Bronchial epithelial cell (primary cell): ENCODE results near the gene NLGN1. TPM values are rescaled to one million over a fixed set of nuclear protein-coding genes. Genes with fewer than 3 reads are reported as not detected.
"Not testable (repeated sequence)": the region's sequence is repeated elsewhere in the genome, so short reads cannot be mapped to it uniquely, and the experiment has no call there.

Source experiments
- DNase-seq: peaks from one replicate; pipeline ENCODE4 v3.0.0-alpha.2; 2010; ENCODE audit warnings: low read depth
- FAIRE-seq: peaks from 2 replicates; lab custom pipeline; 2011; peaks lifted over from hg19 to GRCh38; lab: Jason Lieb, UNC
- H3K27me3 ChIP-seq: 2 replicates; pipeline ENCODE4 v1.5.1; 2011; ENCODE audit warnings: low read length; ENCODE audit not compliant: control insufficient read depth, insufficient read depth
- H3K36me3 ChIP-seq: 2 replicates; pipeline ENCODE4 v1.5.1; 2011; ENCODE audit warnings: low read length; ENCODE audit not compliant: control insufficient read depth, insufficient read depth
- H3K4me3 ChIP-seq: 2 replicates; pipeline ENCODE4 v1.5.1; 2011; ENCODE audit warnings: mild to moderate bottlenecking, low read depth, low read length, control low read depth
- CTCF ChIP-seq: IDR thresholded peaks from 2 replicates; pipeline ENCODE4 v1.5.1; 2011; ENCODE audit warnings: mild to moderate bottlenecking, moderate library complexity, low read length, control low read depth, inconsistent platforms; ENCODE audit not compliant: insufficient read depth, severe bottlenecking
- total RNA-seq: library from RNA; depleted of rRNA; stranded (reverse); fragments of >200 nt; gene quantifications from 2 replicates; pipeline ENCODE4 v1.2.1, GENCODE V29; 2014

The NLGN1 gene
- total RNA-seq, 1 donor from 2014 or later = under 0.01 TPM

DNA sequence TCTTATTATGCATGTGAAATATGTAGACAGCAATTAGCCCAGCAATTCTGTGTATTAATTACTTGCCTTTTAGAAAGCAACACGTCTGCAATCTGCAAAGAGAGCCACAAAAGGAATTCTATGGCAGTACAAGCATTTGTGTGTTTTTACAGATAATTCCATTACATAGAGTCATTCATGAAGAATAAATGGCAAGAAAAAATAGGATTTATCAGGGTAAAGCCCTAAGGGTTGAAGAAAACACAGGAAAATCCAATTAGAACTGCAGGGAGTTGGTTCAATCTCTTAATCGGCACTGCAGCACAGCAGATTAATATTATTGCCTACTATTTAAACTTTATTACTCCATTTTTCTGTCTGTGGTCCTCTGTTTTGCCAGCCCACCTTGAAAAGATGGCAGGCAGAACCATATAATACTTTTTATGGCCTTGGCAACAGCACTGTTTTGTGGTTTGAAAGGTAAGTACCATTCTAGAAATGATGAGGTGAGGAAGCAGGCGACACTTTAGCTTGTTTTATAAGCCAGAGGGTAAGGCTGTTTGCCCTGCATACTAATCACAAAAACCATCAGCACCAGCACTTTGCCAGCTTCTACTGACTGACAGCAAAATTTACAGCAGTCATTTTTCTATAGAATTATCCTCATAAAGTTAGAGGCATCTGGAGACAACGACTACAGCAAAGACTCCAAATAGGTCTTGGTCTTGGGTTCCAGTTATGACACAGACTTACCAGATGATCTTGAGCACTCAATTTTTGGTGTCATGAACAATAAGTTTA lies 823.4 kb downstream of the NLGN1 start:
- Histone ChIP-seq H3K4me3 (no peak overlapping the region), H3K36me3 (no peaks in the 10 kb centered on the region), H3K27me3 (no peaks in the 10 kb centered on the region)
- FAIRE-seq (no peak), DNase-seq (no peak)
- TF ChIP-seq CTCF = no peak

- DNase-seq (no peak), FAIRE-seq (no peak)
- Histone ChIP-seq H3K4me3 (no peak overlapping the region), H3K36me3 (no peaks in the 10 kb centered on the region), H3K27me3 (no peaks in the 10 kb centered on the region)
- TF ChIP-seq CTCF = no peak
These were observed 825.5 kb downstream of the NLGN1 start for GRCh38 chr3:174223042-174223441.

- H3K36me3 ChIP-seq = no peaks in the 10 kb centered on the region
- FAIRE-seq = no peak
- TF ChIP-seq CTCF = no peak
- no peaks in the 10 kb centered on the region for H3K27me3 ChIP-seq
- H3K4me3 ChIP-seq = no peak overlapping the region
- DNase-seq = no peak
These were observed 826.1 kb downstream of the NLGN1 start for GRCh38 chr3:174223626-174224025.

DNA sequence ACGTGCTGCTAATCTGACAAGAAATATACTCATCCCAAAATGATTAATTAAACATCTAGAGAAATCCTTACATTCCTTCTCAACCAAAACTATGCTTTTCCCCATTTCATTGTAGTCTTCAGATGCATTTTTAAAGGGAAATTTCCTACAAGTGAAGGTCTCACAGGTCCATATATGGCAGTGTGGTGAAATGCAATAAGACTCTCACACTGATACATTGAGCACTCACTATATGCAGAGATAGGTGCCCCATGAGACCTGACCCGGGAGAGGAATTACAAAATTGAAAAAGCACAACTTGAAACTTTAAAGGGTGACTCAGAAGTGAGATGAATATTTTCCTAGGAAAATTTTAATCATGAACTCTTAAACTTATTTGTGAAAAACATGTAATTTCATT lies 832.4 kb downstream of the NLGN1 start:
- DNase-seq (no peak), FAIRE-seq (no peak)
- no peak for TF ChIP-seq CTCF
- no peaks in the 10 kb centered on the region for H3K27me3 ChIP-seq
- no peaks in the 10 kb centered on the region for H3K36me3 ChIP-seq
- H3K4me3 ChIP-seq = no peak overlapping the region

DNA sequence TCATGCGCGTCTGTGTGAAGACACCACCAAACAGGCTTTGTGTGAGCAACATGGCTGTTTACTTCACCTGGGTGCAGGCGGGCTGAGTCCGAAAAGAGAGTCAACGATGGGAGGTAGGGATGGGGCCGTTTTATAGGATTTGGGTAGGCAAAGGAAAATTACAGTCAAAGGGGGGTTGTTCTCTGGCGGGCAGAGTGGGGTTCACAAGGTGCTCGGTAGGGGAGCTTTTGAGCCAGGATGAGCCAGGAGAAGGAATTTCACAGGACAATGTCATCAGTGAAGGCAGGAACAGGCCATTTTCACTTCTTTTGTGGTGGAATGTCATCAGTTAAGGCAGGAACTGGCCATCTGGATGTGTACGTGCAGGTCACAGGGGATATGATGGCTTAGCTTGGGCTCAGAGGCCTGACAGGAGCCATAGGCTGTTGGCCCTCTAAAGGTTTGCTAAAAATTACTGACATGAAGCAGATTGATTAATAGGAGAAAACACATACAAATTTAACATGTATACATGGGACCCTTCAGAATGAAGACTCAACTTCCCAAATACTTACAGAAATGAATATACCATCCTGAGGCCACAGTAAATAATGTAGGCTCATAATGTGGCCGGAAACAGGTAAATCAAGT lies 834.6 kb downstream of the NLGN1 start:
- not testable (repeated sequence) for H3K27me3 ChIP-seq, H3K36me3 ChIP-seq, FAIRE-seq, H3K4me3 ChIP-seq, DNase-seq

GRCh38 chr3:174232658-174233429 lies 835.3 kb downstream of the NLGN1 start:
- DNase-seq = no peak
- no peak for TF ChIP-seq CTCF
- no peak overlapping the region for H3K4me3 ChIP-seq
- no peaks in the 10 kb centered on the region for H3K36me3 ChIP-seq
- H3K27me3 ChIP-seq = no peaks in the 10 kb centered on the region
- FAIRE-seq = no peak
